Stimulated activated CD4-positive, alpha-beta T cell treated with anti-CD3 and anti-CD28 coated beads, Interleukin-1b, Interleukin-23, amount 100 ng/mL, for 4 hours (primary cell): ENCODE results near the gene ENKD1.

Experiments used
- DNase-seq, 2 donors: peaks; one replicate each; pipeline ENCODE4 v3.0.0-alpha.2; 2020; ENCODE audit warnings: low read depth in 2 of 2

The ENKD1 gene

GRCh38 chr16:67663877-67664222 lies 2.7 kb downstream of the ENKD1 start:
- no peak for DNase-seq

GRCh38 chr16:67663151-67663876 lies 3.2 kb downstream of the ENKD1 start:
- peak in 1 of 2 donors; percentile 31 for DNase-seq

DNA sequence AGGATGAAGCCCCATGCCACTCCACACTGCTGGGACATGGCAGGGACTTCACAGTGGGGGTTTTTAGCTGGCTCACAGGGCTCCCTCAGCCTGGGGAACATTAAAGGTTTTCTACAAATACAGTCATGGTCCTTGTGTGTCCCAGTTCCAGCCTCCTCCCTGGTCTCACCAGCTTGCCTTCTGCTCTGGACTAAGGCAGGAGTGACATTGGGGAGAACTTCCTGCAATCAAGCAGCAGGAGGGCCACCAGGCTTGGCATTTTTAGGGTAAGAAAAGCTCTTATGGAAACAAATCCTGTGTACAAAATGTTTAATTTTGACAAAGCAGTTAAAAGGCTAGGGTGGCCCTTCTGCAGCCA lies 3.9 kb downstream of the ENKD1 start:
- no peak for DNase-seq

GRCh38 chr16:67661886-67662652 lies 4.5 kb downstream of the ENKD1 start:
- no peak for DNase-seq

- no peak for DNase-seq
Observed at GRCh38 chr16:67661101-67661761, 5.3 kb downstream of the ENKD1 start.

DNA sequence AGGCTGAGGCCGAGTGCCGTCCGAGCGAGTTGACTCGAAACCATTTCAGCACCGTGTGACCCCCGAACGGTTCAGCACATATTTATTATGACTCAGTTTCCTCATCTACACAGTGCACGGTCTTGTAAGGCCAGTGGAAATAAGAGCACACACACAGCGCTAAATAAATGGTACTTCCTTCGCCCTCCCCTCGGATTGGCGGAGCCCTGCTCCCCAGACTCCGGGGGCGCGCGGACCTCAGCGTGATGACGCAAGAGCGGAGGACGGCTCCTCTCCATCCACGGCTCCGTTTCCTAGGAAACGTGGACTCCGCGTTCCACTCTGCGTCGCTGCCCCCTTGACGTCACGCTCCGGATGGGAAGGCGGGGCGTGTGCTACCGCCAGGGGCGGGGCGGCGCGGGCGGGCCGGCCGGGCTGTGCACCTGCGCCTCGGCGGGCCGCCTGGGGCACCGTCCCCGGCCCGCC lies 6.0 kb downstream of the ENKD1 start, which contains the start of gene PARD6A:
Gene PARD6A (plus strand): TSS at position 397 of the 465 bp plus-strand sequence. CDS start 79 bp downstream, outside the sequence.
- DNase-seq = peak; percentile 88 to 89

DNA sequence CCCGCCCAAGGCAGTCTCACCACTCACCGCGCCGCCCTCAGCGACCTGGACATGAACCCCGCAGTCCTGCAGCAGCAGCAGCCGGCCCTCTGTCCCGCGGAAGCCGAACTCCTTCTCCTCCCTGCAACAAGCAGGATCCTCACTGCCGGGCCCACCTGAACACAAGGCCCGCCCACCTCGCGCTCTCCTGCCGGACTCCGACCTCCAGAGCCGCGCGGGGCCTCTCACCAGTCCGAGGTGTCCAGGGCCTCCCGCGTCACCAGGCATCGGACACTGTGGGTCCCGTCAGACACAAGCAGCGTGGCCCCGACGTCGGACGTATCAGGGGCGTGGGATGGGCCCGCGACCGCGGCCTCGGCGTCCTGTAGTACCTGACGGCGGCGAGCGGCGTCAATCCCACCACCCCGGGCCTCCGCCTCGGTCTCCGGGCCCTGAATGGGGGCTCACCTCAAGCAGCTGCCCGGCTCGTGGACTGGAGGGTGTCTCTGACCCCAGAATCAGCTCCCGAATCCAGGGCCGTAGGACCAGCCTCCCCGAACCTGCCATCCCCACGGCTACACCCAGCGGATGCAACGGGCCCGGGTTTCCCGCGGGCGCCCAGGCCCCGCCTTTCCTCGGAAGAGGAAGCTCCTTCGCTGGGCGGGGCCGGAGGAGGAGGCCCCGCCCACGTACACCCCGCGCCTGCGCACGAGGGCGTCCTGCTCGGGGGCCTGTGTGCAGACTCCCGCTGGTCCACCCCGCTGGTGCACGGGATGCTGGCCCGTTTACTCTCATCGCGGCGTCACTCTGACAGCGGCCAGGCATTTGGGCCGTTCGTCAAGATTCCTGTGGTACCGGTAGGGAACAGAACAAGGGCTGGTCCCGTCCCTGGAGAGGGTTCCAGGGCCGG lies 6.6 kb downstream of the ENKD1 start, which contains the start of gene ACD:
Gene ACD (minus strand): TSS at position 586 of the 889 bp plus-strand sequence. CDS start 40 bp downstream, at position 546.
- peak; percentile 95 to 96 for DNase-seq

DNA sequence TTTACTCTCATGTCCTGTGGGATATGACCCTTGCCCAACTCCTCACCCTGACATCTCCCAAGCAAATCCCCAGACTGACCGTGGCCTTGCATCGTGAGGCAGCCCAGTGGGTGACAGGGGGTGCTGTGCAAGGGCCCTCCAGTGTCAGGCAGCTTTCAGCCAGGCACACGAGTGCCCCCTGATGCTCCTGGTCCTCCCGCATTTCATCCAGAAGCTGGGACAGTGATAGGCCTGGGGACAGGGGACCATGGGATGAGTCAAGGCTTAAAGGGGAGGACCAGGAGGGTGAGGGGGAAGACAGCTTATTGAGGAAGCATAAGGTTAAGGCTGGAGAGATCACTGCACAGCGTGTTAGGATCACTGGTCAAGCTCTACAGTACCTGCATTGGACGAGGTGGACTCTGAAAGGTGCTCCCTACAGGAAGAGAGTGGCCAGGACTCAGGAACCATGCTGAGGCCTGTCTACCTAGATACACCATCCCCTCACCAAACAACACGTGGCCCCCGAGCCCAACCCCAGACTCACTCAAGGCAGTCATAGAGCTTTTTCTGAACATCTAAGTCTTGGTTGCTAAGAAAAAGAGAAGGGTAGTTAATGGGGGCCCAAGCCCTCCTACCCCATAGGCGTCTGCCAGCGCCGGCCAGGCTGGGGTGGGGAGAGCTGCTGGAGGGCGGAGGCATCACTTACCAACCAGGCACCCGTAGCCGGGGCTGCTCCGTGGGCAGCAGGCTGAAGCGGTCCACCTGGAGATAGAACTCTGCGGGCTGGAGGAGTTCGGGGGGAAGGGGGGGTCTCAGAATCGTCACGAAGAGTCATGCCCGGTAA lies 7.5 kb downstream of the ENKD1 start:
- no peak for DNase-seq

GRCh38 chr16:67657751-67658518 lies 8.6 kb downstream of the ENKD1 start:
- no peak for DNase-seq

GRCh38 chr16:67657017-67657608 lies 9.4 kb downstream of the ENKD1 start:
- no peak for DNase-seq

DNA sequence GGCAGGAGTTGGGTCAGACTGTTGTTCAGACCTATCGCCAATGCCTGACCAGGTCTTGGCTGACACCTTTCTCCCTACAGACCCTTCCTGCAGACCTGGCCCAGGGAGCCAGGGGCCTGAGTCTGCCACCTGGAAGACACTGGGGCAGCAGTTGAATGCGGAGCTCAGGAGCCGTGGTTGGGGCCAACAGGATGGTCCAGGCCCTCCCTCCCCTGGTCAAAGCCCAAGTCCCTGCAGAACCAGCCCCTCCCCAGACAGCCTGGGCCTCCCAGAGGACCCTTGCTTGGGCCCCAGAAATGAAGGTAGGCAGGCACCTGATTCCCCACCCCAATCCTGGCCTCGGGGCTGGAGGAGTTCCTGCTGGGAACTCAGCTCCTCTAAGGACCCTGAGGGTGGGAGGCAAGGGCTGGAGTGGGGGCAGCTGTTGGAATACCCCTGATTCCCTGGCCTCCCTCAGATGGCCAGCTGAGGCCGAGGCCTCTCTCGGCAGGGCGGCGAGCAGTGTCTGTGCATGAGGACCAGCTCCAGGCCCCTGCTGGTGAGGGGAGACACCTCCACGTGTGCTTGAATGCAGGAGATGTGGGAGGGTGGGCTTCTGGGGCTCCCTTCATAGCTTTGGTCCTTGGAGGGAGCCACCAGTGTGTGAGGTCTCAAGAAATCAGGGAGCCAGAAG lies 10.1 kb downstream of the ENKD1 start:
- DNase-seq = no peak

- DNase-seq = no peak
Observed at GRCh38 chr16:67655363-67655762, 11.2 kb downstream of the ENKD1 start.

DNA sequence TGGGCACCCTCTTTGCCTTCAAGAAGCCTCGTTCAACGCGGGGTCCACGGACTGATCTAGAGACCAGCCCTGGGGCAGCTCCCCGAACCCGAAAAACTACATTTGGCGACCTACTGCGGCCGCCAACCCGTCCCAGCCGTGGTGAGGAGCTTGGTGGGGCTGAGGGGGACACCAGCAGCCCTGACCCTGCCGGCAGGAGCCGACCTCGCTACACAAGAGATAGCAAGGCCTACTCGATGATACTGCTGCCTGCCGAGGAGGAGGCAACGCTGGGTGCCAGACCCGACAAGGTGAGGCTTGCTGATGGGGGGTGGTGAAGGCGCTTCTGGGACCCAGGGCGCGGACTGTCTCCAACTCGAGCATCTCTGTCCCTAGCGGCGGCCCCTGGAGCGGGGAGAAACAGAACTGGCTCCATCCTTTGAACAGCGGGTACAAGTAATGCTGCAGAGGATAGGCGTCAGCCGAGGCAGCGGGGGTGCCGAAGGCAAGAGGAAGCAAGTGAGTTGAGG lies 12.1 kb downstream of the ENKD1 start:
- DNase-seq = no peak

DNA sequence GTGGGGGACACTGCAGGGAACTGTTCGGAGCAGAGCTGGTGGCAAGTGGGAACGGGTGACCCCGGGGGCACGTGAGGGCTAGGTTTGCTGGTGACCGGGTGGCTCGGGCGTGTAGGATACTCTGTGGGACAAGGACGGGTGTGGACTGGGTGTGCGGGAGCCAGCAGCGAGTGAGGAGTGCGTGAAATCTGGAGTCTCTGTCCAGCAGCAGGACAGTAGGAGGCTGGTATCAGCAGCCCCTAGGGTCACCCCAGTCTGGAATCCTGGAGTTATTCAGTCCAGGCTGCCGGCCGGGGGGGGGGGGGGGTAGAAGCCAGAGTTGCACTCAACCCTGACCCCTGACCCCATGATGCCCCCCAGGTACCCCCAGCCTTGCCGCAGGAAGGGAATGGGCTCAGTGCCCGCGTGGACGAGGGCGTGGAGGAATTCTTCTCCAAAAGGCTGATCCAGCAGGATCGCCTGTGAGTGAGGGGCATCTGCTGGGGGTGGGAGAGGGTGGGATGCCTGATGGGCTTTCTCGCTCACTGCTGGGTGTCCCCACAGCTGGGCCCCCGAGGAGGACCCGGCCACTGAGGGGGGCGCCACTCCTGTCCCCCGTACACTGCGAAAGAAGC lies 12.7 kb downstream of the ENKD1 start:
- no peak for DNase-seq

GRCh38 chr16:67653128-67653788 lies 13.3 kb downstream of the ENKD1 start:
- no peak for DNase-seq

GRCh38 chr16:67652578-67653127 lies 13.9 kb downstream of the ENKD1 start:
- no peak for DNase-seq

DNA sequence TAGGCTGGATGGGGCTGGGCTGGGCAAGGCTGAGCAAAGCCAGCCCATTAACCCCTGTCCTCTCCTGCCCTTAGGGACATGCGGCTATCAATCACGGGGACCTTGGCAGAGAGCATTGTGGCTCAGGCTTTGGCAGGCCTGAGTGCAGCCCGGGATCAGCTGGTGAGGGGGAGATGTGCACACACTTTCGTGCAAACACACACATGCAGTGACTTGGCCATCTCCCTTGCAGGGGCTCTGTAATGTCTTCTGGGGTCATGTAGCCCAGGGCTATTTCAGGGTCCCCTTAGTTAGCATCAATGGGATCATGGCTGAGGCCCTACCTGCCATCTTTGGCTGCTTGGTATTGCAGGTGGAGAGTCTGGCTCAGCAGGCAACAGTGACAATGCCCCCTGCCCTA lies 14.7 kb downstream of the ENKD1 start:
- no peak for DNase-seq
